ENCODE data around the gene KIF26B. TPM values are rescaled to one million over a fixed set of nuclear protein-coding genes. Genes with fewer than 3 reads are reported as not detected.

Gene KIF26B
- total and polyA plus RNA-seq, 8 donors: 0.27 to 4.5 (median 0.63) TPM

- Histone ChIP-seq H3K9me3 (no peaks in the 10 kb centered on the region), H3K27me3 (no peaks in the 10 kb centered on the region), H3K36me3 (no peaks in the 10 kb centered on the region), H3K4me1 (peaks cover 0 to 1% (median 1%) of the 10 kb centered on the region in 3 donors), H3K27ac (no peak overlapping the region), H3K4me3 (no peak overlapping the region)
- DNase-seq (no peak), FAIRE-seq (no peak), ATAC-seq (no peak)
- intact Hi-C loops (cut with DNase I): no loop called here
- TF ChIP-seq CTCF (IDR thresholded peaks at IDR 0.05): no peak
- 80 to 92% methylated on average over 5 of the region's 5 CpGs for WGBS, 2 donors
These were observed 139.2 kb downstream of the KIF26B start for GRCh38 chr1:245294020-245294419.

DNA sequence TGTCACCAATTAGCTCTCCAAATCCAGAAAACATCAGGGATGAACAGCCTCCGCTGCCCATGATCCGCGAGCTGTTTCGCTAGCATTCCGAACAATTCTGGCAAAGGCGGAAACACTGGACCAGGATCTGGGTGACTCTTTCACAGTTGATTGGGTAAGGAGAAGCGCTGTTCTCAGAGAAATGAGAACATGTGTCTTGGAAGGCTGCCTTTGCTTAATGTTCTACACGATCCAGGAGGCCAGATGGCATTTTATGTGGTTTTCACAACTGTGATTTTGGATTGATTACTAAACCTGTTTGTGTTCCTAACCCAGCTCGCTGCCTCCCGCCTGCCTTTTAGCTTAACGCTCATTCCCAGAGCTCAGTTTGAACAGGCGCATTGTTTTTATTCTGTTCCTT, 144.0 kb downstream of the KIF26B start:
- Histone ChIP-seq H3K27ac (peak overlapping the region in 3 of 4 donors; percentile 16 to 46 (median 25)), H3K27me3 (peaks cover 0 to 9% (median 0%) of the 10 kb centered on the region in 4 donors), H3K9me3 (no peaks in the 10 kb centered on the region), H3K36me3 (no peaks in the 10 kb centered on the region), H3K4me3 (peak overlapping the region in 1 of 4 donors; percentile 9), H3K4me1 (peaks cover 13 to 17% (median 15%) of the 10 kb centered on the region in 3 donors)
- 15 to 17% methylated on average over 12 of the region's 12 CpGs for WGBS, 2 donors
- DNase-seq: peak in 4 of 6 donors; percentile 46 to 71 (median 61)
- FAIRE-seq: no peak
- no peak for TF ChIP-seq CTCF (IDR thresholded peaks at IDR 0.05)
- intact Hi-C loops (cut with DNase I): no loop called here
- ATAC-seq: peak; percentile 85 to 92 (median 90)

DNA sequence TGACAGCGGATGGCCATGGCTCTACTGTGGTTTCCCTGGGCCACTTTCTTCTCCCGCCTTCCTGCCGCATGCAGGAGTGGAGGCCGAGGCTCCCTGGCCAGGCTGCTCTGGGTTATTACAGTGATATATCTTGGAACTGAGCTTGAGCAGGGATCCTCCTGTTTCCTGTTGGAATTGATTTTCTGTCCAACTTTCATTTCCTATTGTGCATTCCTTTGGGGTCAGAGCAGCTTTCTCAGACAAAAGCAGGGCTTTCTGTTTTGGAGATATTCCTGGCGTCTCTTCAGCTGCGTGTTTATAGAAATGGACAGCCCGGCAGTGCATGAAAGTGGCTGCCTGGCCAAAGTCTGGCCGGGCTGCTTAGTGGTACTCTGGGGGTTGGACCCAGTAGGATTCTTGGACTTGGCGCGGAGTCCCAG, 146.4 kb downstream of the KIF26B start:
- no peaks in the 10 kb centered on the region for H3K9me3 ChIP-seq
- H3K4me3 ChIP-seq: no peak overlapping the region
- H3K36me3 ChIP-seq: no peaks in the 10 kb centered on the region
- FAIRE-seq: no peak
- intact Hi-C loops (cut with DNase I): no loop called here
- H3K27me3 ChIP-seq: peaks cover 0 to 12% (median 0%) of the 10 kb centered on the region in 4 donors
- WGBS, 2 donors: 42 to 48% methylated on average over 10 of the region's 10 CpGs
- H3K4me1 ChIP-seq: peaks cover 13 to 17% (median 15%) of the 10 kb centered on the region in 3 donors
- peak in 1 of 6 donors; percentile 33 for DNase-seq
- peak overlapping the region in 2 of 4 donors; percentile 30 to 37 for H3K27ac ChIP-seq
- peak in 3 of 4 donors; percentile 44 to 54 (median 51) for ATAC-seq
- no peak for TF ChIP-seq CTCF (IDR thresholded peaks at IDR 0.05)

- DNase-seq (no peak), ATAC-seq (no peak), FAIRE-seq (no peak)
- intact Hi-C loops (cut with DNase I): no loop called here
- Histone ChIP-seq H3K27me3 (peaks cover 0 to 15% (median 0%) of the 10 kb centered on the region in 4 donors), H3K4me1 (peaks cover 13 to 17% (median 15%) of the 10 kb centered on the region in 3 donors), H3K4me3 (no peak overlapping the region), H3K27ac (peak overlapping the region in 1 of 4 donors; percentile 30), H3K36me3 (no peaks in the 10 kb centered on the region), H3K9me3 (no peaks in the 10 kb centered on the region)
- 58 to 72% methylated on average over 4 of the region's 4 CpGs for WGBS, 2 donors
- no peak for TF ChIP-seq CTCF (IDR thresholded peaks at IDR 0.05)
These were observed 147.1 kb downstream of the KIF26B start for GRCh38 chr1:245301921-245302320.

DNA sequence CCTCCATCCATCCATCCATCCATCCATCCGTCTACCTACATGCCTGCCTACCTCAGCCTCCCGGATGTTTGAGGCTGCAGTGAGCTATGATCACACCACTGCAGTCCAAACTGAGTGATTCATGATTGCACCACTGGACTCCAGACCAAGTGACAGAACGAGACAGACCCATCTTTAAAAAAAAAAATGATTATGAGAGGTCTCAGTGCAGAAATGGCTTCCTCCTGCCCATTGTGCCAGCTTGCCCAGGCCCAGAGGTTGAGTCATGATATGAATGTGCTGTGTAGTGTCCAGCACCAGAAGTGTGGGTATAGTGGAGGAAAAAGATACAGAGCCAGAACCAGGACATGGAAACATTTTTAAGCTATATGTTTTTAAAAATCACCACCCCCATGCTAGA, 149.9 kb downstream of the KIF26B start:
- Histone ChIP-seq H3K27ac (no peak overlapping the region), H3K4me3 (no peak overlapping the region), H3K27me3 (peaks cover 0 to 15% (median 0%) of the 10 kb centered on the region in 4 donors), H3K9me3 (no peaks in the 10 kb centered on the region), H3K4me1 (peaks cover 7 to 9% (median 8%) of the 10 kb centered on the region in 3 donors), H3K36me3 (no peaks in the 10 kb centered on the region)
- 62 to 74% methylated on average over 3 of the region's 3 CpGs for WGBS, 2 donors
- intact Hi-C loops (cut with DNase I): no loop called here
- ATAC-seq (no peak), DNase-seq (no peak), FAIRE-seq (no peak)
- TF ChIP-seq CTCF (IDR thresholded peaks at IDR 0.05): no peak

Data from pancreas (tissue), 10 donors.